ENCODE data around the gene ASCL4. TPM values are rescaled to one million over a fixed set of nuclear protein-coding genes. Genes with fewer than 3 reads are reported as not detected.

The ASCL4 gene
- total RNA-seq, 1 donor from 2014 or later, result not detected

- no peak overlapping the region for H3K4me3 ChIP-seq (ENCODE audit: low read depth, low read length)
- TF ChIP-seq, protein P1, sequence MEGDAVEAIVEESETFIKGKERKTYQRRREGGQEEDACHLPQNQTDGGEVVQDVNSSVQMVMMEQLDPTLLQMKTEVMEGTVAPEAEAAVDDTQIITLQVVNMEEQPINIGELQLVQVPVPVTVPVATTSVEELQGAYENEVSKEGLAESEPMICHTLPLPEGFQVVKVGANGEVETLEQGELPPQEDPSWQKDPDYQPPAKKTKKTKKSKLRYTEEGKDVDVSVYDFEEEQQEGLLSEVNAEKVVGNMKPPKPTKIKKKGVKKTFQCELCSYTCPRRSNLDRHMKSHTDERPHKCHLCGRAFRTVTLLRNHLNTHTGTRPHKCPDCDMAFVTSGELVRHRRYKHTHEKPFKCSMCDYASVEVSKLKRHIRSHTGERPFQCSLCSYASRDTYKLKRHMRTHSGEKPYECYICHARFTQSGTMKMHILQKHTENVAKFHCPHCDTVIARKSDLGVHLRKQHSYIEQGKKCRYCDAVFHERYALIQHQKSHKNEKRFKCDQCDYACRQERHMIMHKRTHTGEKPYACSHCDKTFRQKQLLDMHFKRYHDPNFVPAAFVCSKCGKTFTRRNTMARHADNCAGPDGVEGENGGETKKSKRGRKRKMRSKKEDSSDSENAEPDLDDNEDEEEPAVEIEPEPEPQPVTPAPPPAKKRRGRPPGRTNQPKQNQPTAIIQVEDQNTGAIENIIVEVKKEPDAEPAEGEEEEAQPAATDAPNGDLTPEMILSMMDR (conservative IDR thresholded peaks at IDR 0.05; ENCODE audit: low read depth, low read length), result no peak
- no peak for DNase-seq (ENCODE audit: low read depth)
Observed at GRCh38 chr12:107735763-107736162, 38.7 kb upstream of the ASCL4 start.

GRCh38 chr12:107736914-107737313 lies 37.6 kb upstream of the ASCL4 start:
- TF ChIP-seq, protein P1 (conservative IDR thresholded peaks at IDR 0.05; ENCODE audit: low read depth, low read length), result no peak
- no peak for DNase-seq (ENCODE audit: low read depth)
- no peak overlapping the region for H3K4me3 ChIP-seq (ENCODE audit: low read depth, low read length)

- H3K4me3 ChIP-seq (ENCODE audit: low read depth, low read length), result no peak overlapping the region
- no peak for DNase-seq (ENCODE audit: low read depth)
- TF ChIP-seq, protein P1 (conservative IDR thresholded peaks at IDR 0.05; ENCODE audit: low read depth, low read length), result no peak
Observed at GRCh38 chr12:107748472-107748871, 26.0 kb upstream of the ASCL4 start.

GRCh38 chr12:107749083-107749482 lies 25.4 kb upstream of the ASCL4 start:
- TF ChIP-seq, protein P1 (conservative IDR thresholded peaks at IDR 0.05; ENCODE audit: low read depth, low read length), result no peak
- DNase-seq (ENCODE audit: low read depth), result no peak
- H3K4me3 ChIP-seq (ENCODE audit: low read depth, low read length), result no peak overlapping the region

GRCh38 chr12:107759410-107759809 lies 15.1 kb upstream of the ASCL4 start:
- H3K4me3 ChIP-seq (ENCODE audit: low read depth, low read length), result peak overlapping the region; percentile 65
- TF ChIP-seq, protein P1 (conservative IDR thresholded peaks at IDR 0.05; ENCODE audit: low read depth, low read length), result no peak
- DNase-seq (ENCODE audit: low read depth), result peak; percentile 79

DNA sequence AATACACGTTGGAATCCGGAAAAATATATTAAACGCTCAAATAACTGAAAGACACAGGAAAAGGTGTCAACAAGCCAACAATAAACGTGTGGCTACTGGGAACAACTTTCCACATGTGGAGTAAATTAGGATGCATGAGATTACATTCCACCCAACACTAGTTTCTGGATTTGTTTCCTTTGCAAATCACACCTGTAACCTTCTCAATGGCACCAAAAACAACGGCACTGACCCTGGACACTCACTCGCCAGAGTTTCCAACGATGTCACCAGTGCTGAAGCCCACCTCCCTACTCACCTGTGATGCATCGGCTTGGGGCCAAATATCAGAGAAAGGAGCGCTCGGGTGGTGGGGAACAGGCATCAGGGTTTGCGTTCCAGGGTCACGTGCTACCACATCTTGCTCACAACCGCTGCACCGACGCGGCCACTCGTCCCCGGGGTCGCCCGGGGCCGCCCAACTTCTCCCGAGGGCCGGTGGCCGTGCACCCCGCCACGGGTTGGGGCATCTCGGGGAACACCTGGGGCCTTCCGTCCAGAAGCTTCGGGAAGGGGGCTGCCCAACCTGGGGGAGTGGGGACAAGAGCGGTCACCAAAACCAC lies 14.2 kb upstream of the ASCL4 start:
- TF ChIP-seq, protein P1 (conservative IDR thresholded peaks at IDR 0.05; ENCODE audit: low read depth, low read length), result no peak
- no peak for DNase-seq (ENCODE audit: low read depth)
- peak overlapping the region; percentile 65 for H3K4me3 ChIP-seq (ENCODE audit: low read depth, low read length)

- TF ChIP-seq, protein P1 (conservative IDR thresholded peaks at IDR 0.05; ENCODE audit: low read depth, low read length), result peak; percentile 26
- DNase-seq (ENCODE audit: low read depth), result no peak
- H3K4me3 ChIP-seq (ENCODE audit: low read depth, low read length), result peak within 1 kb of the TSS; percentile 65
Observed at GRCh38 chr12:107760809-107761501, 13.5 kb upstream of the ASCL4 start, which contains the start of gene PRDM4. TSS of gene PRDM4 (minus strand) at chr12:107761137. CDS start at chr12:107760515, 622 bp downstream.
